ENCODE data around the gene KANK4.

The KANK4 gene

DNA sequence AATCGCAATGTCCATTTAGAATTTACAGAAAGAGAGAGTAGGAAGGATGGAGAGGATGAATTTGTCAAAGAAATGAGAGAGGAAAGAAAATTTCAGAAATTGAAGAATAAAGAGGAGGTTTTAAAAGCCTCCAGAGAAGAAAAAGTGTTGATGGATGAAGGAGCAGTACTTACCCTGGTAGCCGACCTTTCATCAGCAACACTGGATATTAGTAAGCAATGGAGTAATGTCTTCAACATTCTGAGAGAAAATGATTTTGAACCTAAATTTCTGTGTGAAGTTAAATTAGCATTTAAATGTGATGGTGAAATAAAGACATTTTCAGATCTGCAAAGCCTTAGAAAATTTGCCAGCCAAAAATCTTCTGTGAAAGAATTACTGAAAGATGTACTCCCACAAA, 112.0 kb downstream of the KANK4 start:
- DNase-seq (ENCODE audit: low spot score) = no peak

DNA sequence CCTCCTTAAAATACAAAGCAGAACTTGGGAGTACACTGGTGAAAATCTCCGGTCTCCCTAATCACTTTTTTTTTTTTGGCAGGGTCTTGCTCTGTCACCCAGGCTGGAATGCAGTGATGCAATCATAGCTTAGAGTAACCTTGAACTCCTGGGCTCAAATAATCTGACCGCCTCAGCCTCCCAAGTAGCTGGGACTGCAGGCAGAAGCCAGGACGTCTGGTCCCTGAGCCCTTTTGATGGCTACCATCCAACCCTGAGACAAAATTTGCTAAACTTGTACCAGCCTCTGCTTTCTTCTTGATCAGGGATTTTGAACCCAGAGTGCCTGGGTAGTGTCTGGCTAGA, 120.5 kb downstream of the KANK4 start:
- DNase-seq (ENCODE audit: low spot score) = no peak

DNA sequence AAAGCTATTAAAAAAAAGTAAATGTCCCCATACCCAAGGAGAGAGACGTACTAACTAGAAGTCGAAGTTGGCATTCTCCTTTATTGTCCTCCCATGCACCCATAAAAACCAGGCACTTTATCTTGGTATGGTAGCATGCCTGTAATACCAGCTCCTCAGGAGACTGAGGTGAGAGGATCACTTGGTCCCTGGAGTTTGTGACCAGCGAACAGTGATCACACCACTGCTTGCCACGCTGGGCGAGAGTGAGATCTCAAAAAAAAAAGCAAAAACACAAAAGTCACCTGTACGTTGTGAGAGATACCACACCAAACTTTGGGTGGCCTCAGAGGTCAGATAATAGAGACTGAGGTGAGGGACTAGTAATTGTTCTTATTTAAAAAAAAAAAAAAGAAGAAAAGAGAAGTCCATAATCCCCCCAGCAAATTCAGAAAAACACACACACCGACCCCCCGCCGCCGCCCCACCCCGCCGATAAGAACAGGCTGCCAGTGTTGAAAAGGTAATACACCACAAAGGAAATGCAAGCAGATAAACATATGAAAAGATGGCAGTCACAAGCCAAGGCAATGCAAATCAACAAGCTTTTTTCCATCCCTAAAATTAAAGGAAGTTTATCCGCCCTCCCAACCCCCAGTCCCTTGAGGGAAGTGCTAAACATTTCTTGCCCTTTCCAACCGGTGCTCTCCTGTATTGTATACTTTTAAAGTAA, 121.0 kb downstream of the KANK4 start:
- DNase-seq (ENCODE audit: low spot score) = no peak

DNA sequence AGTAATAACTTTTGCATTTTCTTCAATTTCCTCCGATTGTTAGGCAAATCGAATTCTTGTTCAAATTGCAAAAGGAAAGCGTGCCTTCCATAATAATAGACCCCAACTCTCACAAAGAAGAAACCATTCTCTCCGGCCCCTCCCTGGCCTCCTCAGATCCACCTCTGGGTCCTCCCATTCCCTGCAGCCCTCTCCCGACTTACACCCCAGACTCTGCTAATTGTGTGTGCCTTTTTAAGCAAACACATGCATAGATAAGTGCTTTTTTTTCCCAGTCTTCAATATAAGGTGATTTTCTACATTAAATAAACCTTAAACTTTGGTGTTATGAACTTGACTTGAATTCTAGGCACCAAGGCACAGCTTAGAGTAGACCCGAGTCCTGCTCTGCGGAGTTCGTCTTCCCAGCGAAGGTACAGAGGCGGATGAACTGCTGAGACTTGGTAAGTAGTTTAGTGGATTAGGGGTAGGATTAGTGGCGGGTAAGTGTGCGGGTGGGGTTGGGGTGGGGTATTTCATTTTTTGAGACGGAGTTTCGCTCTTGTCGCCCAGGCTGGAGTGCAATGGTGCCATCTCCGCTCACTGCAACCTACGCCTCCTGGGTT, 123.0 kb downstream of the KANK4 start:
- DNase-seq (ENCODE audit: low spot score) = no peak

DNA sequence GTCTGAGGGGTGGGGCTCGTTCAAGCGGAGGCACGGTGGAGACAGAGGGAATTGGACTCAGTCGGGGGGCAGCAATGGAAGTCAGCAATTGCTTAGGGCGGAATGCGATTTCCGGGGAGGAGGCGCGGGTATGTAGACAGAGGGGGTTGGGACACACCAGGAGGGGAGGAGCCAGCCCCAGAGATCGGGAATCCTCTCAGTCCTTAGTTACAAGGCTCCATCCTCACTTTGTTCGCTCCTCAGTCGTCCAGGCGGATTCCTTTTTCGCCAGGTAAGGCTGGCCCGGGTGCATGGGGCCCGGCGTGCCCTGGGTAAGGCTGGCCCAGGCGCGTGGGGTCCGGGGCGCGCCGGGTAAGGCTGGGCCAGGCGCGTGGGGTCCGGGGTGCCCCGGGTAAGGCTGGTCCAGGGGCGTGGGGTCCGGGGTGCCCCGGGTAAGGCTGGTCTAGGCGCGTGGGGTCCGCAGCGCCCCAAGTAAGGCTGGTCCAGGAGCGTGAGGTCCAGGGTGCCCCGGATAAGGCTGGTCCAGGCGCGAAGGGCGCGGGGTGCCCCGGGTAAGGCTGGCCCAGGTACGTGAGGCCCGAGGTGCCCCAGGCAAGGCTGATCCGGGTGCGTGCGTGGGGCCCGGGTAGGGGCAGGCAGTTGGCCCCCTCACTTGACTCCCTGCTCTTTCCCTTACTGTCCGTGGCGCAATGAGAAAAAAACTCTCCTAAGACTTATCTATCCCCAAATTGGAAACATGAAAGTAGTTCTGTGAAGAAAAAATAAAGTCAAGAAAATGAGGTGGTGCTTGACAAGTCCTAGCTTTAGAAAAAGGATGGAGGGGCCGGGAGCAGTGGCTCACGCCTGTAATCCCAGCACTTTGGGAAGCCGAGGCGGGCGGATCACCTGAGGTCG, 124.3 kb downstream of the KANK4 start, which contains the start of gene L1TD1:
Gene L1TD1, plus strand, starts transcription at position 199 of the 894 bp plus-strand sequence. CDS start 11,780 bp downstream, outside the sequence.
- DNase-seq (ENCODE audit: low spot score) = no peak

DNA sequence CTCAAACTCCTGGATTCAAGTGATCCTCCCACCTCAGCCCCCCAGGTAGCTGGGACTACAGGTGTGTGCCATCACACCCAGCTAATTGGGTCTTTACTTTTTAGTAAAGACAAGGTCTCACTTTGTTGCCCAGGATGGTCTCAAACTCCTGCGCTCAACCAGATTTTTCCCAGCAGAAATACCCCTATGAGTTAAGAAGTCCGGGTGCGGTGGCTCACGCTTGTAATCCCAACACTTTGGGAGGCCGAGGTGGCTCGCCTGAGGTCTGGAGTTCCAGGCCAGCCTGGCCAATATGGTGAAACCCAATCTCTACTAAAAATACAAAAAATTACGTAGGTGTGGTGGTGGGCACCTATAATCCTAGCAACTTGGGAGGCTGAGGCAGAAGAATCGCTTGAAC, 131.1 kb downstream of the KANK4 start:
- DNase-seq (ENCODE audit: low spot score) = no peak

DNA sequence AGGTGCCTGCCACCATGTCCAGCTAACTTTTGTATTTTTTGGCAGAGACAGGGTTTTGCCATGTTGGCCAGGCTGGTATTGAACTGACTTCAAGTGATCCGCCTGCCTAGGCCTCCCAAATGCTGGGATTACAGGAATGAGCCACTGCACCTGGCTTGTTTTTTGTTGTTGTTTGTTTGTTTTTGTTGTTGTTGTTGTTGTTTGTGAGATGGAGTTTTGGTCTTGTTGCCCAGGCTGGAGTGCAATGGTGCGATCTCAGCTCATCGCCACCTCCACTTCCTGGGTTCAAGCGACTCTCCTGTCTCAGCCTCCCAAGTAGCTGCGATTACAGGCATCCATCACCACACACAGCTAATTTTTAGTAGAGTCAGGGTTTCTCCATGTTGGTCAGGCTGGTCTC, 131.7 kb downstream of the KANK4 start:
- no peak for DNase-seq (ENCODE audit: low spot score)
